GM18870 (cell line): Measurements from ENCODE around the gene ATP6V0D1.

ENCODE experiments used
- ATAC-seq: cut with Tn5 transposase; IDR thresholded peaks from one replicate; pipeline ENCODE4 v1.9.1; 2021; ENCODE audit warnings: moderate library complexity; ENCODE audit not compliant: unreplicated experiment

ATP6V0D1 gene

DNA sequence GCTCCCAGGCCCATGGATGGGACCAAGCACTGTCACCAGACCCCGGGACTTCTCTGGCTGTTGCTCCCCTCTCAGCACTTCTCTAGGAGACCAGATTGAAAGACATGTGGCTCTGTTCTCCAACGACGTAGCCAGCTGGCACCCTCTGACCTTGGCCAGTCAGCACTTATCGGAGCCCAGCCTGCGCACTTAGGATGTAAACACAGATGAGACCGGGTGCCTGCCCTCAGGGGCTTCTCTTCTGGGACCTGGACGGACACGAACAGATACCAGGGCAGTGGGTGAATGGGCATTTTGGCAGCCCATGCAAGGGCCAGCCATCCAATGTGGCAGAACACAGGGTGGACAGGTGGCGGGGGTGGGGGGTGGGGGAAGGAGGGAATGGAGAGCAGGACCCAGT lies 71.3 kb downstream of the ATP6V0D1 start:
- ATAC-seq = no peak

DNA sequence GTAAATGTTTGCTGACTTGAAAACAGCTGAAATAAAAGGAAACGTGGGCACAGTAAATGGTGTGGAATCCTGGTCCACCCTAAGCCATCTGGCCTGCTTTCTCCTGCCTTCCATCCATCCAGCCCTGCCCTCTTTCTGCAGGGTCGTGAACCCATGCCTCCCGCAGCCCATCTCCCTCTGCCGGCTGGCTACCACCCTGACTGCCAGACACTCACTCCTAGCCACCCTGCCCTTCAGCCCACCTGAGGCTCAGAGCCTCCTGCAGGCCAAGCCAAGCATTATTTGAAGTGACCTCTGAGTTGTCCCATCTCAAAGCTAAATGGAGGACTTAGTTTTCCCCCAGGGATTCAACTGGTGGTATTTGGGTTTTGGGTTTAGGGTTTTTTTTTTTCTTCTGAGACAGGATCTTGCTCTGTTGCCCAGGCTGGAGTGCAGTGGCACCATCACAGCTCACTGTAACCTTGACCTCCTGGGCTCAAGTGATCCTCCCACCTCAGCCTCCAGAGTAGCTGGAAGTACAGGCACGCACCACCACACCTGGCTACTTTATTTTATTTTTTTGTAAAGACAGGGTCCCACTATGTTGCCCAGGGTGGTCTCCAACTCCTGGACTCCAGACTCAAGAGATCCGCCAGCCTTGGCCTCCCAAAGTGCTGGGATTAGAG lies 73.0 kb downstream of the ATP6V0D1 start:
- ATAC-seq = no peak

DNA sequence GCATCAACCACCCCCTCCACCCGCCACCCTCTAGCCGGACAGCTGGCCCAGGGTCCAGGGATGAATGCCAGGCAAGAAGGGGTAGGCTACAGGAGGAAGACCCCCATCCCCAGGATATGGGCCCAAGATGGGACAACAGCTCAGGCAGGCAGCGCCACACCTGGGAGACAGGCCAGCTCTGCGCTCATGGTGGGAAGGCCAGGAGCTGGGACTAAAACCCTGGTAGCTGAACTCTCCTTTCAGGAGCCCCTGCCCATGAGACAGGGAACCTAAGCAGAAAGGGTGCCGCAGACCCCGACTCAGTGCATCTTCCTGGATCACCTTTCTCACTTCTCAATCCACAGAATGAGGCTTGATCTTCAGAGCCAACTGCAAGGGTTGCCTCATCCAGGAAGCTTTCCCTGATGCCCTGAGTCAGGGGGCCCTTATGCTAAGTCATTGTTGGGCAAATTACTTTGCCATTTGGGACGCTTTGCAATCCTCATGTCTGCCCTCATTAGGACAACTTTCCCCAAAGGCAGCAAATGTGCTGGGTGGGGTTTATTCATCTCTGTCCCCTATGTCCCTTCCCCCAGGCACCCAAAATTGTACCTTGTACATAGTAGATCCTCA lies 73.7 kb downstream of the ATP6V0D1 start:
- no peak for ATAC-seq

DNA sequence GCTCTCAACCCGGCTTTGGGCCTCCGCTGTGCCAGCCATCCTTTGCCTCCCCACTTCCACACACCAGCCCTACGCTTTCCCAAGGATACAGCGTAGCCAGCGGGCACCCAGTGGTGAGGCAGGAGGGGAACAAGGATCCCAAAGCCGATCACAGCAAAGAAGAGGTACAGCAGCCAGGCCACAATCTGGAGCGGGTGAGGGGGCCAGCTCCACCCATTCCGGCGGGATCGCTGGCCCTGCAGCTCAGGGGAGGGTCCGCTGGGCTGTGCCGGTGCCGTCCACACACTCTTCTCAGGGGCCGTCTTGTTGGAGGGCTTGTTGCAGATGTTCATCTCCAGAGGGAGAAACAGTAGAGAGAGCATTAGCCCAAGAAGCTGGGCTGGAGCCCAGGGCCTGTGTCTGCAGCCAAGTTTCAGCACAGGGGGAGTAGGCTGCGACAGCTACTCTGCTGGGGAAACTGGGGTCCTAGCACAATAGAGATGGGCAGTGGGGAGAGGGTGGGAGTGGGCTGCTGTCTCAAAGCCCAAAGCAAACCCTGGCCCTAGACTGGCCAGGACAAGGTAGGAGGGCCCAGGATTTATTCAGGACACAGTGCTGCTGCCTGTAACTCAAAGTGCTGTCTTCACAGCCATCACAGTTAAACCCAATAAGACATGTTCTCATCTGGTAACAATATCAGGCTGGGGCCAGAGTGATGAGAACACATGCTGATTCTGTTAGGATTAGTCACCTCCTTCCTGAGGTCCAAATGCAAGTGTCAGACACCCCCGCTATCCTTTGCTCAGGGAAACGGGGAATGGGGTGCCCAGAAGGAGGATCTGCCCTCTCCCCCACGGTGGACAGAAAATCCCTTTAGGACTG lies 74.6 kb downstream of the ATP6V0D1 start:
- ATAC-seq = no peak

DNA sequence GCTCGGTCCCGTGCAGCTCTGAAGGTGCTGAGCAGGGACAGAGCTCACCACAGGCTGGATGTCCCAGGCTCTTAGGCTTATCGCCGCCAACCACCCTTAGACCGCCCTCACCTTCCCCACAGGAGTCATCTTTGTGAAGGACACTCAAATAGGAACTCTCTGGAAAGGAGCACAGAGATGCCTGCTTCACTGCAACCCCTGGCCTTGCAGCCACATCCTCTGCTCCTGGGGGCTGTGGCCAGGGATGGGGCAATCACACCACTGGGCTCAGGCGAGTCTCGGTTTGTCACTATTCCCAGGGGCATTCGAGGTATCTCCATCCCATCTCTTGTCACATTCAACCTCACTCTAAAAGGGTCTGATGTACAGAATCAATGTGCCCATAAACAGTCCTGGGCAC lies 75.6 kb downstream of the ATP6V0D1 start:
- ATAC-seq = no peak

DNA sequence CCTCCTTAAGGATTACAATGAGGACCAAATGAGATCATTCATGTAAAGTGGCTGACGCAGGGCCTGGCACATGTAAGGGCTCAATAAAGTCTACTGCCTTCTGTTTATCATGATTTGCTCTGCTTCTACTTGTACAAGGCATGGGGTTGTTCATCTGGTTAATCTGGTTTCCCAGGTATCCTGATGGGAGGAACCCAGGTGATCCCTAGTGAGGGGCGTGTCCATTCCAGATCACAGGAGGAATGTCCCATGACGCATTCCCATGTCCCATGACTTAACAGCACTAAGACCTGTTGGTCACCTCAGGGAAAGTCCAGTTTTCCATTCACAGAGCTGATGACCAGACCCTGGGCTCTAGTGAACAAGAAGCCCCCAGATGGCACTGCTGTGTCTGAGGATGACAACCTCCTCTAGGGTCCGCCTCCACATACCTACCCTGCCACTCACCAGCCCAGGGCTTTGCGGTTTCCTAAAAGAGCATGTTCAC lies 76.2 kb downstream of the ATP6V0D1 start:
- no peak for ATAC-seq

DNA sequence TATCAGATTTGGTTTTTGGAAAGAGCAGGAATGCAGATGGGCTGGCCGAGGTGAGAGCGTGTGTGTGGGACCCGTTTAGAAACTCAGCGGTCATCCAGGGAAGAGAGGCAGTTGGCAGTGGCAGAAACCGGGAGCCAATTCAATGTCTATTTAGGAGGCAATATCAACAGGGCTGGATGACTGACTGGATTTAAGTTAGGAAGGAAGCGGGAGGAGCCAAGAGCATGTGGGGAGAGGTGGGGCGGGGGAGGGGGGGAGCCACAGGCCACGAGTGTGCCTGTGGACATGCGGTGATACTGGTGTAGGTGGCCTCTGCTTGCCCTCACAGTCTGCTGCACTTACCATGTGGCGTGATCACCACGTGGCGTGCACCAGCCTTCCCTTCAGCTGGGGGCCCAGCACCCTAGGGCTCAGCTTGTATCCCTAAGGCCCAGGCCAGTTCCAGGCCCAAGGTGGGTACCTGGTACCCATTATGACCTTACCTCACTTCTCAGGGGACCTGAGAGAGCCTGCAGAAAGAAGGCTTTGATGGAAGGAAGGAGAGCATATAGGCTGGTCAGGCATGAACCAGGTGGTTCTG lies 76.9 kb downstream of the ATP6V0D1 start:
- ATAC-seq = no peak

DNA sequence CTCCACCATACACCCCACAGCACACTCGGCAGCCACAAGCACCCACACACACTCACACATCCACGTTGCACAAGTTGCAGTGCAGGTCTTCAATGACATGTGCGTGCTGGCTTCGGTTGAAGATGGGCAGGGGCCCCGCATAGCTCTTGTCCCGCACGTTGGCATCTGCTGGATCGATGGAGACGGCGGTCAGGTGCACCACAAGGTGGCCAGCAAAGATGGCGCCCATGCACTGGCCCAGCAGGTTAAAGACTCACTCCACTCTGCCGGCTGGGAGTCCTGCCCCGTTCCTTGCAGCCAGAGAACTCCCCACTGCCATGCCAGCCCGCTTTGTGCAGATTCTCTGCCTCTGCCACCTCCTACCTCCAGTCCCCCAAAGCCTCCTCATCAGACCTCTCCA lies 80.1 kb downstream of the ATP6V0D1 start:
- ATAC-seq = no peak

DNA sequence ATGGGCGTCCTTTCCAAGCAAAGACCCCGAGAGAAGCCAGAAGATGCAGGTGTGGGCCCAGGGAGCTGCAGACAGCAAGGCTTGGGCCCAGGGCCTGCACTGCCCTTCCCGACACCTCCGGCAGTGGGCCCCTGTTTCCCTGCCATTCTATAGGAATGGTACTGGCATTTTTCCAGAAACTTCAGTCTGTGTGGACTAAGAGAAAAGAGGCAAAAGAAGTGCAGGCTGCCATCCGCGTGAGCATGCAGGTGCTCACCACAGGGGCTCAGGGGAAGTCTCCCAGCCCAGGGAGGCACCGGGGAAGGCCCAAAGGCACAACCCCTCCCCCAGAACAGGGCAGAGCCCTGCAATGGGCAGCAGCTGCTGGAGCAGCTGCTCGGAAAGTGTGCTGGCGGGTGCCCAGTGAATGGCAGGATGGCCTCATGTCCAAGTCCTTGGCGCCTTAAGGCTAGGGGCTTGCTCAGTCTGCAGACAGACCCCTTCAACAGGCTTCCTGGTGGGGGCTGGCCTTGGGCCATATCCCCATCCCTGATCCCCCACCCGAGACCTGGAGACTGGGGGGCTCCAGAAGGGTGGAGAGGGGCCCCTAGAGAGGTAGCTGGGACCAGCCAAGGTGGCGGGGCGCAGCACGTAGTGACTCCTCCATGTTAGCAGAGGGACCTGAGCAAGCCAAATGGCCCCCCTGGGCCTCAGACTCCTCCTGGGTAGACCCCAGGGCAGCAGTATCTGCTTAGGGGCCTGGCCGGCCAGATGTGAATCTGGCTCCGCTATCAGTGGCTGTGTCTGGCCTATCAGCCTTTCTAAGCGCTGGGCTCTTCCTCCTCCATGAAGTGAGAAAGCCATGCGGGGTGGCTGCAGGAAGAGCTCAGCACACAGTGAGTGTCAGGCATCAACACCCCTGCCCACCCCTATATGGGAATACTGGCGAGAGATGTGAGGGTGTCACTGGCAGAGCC lies 80.9 kb downstream of the ATP6V0D1 start:
- no peak for ATAC-seq

DNA sequence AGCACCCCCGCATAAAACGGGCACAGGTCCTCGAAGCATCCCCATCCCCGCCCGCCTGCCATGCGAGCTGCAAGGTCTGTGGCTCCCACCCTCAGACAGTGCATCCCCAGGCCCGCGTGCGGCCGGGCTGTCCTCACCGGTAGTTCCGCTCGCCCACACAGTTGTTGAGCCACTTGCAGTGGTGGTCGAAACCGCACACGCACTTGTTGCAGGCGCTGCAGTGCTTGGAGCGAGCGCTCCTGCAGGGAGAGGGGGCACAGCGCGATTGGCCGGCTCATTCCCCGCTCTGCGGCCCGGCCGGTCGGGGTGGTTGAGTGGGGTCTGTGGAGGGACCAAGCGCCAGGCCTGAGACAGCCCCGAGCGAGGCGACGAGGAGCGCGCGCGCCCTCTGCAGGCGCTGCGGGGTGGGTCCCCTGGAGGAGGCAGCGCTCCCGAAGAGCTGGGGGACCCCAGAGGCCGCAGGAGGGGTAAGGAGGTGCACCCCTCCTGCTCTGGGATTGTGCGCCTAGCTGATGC lies 81.7 kb downstream of the ATP6V0D1 start:
- ATAC-seq = no peak

DNA sequence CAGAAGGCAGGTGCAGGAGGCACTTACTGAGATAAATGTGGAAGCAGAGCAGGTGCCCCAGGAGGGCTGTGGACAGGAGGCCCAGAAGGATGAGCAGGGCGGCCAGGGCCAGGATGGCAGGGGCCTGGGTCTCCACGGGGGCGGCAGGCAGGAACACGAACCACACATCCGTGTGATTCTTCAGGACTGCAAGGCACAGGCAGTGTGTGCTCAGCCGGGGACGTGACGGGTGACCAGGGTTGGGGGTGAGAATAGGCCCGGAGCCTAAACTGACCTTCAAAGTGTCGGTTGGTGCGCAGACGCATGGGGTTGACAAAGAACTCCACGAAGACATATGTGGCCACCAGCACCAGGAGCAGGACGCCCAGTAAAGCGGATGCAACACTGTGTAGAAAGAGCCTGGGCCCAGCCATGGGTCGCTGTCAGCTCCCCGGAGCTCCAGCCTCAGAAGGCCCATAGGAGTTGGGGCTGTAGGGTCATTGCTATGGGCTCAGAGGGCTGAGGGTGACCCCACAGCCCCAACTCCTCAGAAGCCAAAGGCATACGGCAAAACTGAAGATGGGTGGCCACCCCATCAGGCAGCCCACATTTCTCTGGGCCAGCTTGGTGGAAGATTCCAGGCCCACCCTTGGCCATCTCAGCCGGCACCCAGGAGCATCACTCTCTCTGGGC lies 82.3 kb downstream of the ATP6V0D1 start:
- no peak for ATAC-seq

DNA sequence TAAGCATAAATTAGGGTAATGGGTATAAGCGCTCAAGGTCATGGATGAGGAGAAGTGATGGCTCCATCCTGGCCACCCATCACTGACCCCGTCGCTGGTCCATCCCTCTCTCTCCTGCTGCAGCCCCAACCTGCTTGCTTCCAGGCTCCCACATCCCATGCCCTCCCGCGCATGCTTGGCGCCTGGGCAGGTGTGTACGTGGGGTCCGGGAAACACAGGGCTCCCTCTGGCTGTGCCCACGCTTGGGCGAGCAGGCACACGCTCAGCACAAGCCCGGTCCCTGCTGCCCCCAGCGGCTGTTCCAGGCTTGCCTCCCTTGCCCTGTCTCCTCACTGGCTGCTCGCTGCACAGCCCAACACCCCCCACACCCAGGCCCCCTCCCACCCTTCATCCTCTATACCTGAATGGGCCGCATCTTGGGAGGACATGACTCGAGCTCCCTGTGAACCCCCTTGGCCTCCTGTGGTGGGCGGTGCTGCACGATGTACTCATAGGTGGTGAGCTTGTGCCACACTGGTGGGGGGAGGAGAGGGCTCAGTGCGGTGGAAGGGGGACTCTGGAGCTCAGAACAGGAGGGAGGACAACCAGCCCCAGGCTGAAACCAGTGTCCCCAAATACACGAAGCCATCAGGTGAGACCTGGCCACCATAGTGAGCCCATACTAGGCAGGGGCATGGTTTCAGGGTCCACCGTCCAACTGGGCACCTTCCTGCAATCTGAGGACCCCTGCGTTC lies 83.0 kb downstream of the ATP6V0D1 start:
- no peak for ATAC-seq

DNA sequence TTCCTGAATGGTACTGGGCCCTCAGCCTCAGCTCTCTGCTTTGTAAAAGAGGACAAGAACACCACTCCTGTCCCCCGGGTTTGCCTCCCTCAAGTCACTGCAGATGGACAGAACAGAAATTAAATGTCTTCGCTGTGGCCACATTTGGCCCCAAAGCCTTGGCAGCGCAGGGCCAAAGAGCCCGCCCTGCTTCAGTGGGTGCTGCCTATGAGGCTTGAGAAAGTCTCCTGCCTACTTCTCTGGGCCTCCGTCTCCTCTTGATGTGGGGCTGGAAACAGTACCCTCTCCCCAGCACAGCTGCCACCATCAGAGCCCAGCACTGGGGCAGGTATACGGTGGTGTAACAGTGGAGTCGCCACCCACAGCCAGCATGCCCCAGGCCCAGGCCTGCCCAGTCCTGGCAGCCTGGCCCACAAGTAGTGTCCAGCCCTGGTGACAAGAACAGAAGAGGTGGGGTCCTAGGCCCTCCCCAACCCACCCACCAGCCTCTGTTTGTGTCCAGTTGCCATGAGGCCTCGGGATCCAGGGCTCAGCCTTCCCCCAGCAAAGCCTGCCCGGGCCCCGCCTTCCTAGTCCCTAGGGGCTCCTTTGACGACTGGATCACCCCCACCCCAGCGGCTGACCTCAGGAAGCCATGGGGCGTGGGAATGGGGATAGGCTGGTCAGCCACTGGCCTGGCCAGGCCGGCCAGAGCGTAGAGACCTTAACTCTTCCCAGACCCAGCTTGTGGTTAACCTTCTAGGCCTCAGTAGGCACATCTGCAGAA lies 83.7 kb downstream of the ATP6V0D1 start:
- ATAC-seq = no peak

DNA sequence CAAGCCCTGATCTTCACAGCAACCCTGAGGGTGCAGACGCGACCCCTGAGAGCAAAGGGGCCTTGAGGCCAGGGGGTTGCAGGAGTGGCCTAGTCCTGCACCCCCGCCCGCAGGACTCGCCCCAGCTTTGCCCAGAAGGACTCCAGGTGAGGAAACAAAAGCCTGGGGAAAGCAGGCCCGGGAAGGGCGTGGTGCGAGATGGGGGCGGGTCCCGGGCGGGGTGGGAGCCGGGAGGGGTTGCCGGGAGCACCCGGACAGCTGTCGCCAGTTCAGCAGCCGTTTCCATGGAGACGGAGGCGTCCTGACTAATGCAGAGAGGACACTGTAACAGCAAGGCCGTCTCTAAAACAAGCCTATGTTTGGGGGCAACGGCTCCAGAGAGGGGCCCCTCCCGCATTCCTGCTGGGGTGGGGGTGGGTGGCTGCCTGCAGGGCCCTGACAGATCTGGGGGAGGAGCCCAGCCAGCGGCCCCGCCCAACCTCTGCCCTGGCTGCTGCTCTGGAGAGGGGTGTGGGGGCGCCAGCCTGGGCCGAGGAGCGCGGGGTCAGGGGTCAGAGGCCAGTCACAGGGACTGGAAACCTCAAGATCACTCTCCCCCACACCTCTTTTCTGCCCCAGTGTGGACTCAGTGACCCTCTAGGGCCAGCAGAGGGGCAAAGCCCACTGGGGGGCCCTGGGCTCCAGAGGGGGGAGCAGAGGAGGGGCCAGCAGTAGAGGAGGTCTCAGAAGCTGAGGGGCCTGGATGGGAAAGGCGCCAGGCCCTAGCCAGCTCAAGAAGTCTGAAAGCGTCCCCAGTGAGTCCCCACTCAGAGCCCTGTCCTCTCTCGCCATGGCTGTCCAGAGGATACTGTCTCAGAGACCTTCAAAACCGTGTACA lies 84.6 kb downstream of the ATP6V0D1 start:
- ATAC-seq = no peak

DNA sequence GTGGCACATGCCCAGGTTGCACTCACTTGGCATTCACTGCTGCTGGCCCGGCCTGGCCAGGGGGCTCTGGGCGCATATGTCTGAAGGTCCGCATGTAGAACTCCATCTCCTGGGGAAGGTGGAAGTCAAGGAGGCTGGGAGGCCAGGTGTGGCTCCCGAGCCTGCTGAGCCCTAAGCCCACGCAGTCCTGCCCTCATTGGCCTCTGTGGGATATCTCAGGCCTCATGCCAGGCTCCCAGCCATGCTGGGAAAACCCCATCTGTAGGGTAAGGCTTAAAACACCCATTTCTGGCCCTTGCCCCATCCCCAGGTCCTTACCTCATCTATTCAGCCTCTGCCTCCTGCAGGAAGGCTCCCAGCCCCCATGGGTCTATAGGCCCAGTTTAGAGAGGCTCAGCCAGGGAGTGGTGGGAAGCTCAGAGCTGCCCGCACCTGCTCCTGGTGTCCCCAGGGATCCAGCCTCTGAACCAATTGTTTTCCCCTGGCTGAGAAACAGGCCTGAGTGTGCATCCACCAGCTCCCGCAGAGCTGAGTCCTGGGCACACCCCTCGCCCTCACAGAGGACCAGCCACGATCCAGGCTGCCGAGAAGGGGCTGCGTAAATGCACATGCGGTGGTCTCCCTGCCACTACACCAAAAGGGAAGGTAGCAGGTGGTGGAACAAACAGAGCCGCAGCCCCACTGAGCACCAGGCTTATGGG lies 85.3 kb downstream of the ATP6V0D1 start:
- ATAC-seq = no peak

DNA sequence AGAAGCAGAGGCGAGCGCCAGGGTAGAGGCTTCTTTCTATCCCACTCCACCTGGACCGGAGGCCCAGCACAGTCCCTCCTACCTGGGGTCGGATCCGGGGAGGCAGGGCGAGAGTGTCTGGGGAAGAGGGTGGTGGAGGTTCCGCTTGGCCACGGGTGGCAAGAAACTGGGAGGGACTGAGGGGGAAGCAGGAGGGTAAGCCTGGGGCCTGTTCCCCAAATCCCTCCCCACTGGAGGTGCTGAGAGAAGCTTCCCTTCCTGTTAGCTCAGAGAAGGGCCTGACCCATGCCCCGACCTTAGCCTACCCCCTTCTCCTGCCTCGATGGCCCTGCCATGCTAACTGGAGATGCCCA lies 85.9 kb downstream of the ATP6V0D1 start:
- ATAC-seq = no peak
